ENCODE results near the gene THAP12.

DNA sequence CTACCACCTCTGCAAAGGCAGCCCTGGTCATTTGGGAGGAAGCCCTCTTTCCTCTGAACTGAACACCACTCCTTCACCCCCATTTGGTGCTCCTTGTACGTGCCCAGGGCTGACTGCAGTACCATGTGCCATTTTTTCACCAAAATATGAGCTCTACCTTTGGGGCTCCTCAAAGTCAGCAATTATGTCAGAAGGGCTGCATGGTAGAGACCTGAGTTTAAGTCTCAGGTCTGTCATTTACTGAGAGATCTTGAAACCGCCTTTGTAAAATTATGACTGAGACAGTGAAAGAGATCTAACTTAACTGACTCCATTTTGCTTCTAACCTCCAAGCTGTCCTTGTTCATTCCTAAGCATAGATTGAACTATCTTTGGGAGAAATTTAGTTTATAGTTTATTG is 58.0 kb downstream of the THAP12 start:
- TF ChIP-seq CTCF (IDR thresholded peaks at IDR 0.05), result no peak
- TF ChIP-seq ZFX (IDR thresholded peaks at IDR 0.05; ENCODE audit: borderline replicate concordance), result no peak

Data from 22Rv1 (cell line).